Measurements from ENCODE around the gene HCN3. TPM values are rescaled to one million over a fixed set of nuclear protein-coding genes. Genes with fewer than 3 reads are reported as not detected.

HCN3 gene
- total and polyA plus RNA-seq, 2 of the 13 experiments (the other 11 are each of a cell fraction or from before 2014, with no cell fraction given): 2.4 to 10.2 TPM

DNA sequence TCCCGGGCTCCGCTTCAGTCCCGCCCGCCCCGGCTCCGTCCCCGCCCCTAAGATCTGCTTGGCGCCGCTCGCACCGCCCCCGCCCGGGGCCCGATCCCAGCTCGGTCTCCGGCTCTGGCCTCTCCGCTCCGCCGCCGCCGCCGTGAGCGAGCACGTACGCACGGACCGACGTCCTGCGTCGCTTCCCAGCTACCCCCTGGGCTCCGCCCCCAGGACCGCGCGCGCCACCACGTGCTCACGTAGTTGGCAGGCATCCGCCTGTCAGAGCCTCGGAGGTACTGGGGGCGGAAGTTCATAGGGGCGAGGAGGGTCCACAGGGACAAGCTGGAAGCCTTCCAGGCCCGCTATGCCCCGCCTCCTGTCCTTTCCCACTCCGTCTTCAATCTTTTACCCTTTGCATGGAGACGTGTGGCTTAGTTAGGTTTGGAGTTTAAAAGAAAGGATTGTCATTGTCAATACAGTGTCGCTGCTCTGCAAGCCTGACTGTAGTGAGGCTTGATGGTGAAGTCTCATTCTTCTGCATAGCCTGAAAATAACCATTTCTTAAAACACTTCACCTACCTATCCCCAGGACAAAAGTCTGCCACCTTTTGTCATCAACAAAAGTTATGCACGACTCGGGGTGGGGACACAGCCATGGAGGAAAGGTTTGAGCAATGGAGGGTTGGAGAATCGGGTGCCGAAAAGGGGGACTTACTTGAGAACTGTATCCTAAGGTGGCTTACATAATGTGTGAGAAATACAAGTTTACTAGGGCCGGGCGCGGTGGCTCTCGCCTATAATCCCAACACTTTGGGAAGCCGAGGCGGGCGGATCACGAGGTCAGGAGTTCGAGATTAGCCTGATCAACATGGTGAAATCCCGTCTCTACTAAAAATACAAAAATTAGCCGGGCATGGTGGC lies 3.7 kb upstream of the HCN3 start, which contains the start of gene CLK2 (continued):
- TF ChIP-seq, protein P1, sequence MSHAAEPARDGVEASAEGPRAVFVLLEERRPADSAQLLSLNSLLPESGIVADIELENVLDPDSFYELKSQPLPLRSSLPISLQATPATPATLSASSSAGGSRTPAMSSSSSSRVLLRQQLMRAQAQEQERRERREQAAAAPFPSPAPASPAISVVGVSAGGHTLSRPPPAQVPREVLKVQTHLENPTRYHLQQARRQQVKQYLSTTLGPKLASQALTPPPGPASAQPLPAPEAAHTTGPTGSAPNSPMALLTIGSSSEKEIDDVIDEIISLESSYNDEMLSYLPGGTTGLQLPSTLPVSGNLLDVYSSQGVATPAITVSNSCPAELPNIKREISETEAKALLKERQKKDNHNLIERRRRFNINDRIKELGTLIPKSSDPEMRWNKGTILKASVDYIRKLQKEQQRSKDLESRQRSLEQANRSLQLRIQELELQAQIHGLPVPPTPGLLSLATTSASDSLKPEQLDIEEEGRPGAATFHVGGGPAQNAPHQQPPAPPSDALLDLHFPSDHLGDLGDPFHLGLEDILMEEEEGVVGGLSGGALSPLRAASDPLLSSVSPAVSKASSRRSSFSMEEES (CRISPR knock-in tag; IDR thresholded peaks at IDR 0.05): peak; percentile 78; the same call in 1 of the 2 replicates
- TF ChIP-seq PHB2 (IDR thresholded peaks at IDR 0.05; ENCODE audit: partially characterized antibody) (no peak), HCFC1 (IDR thresholded peaks at IDR 0.05; ENCODE audit: low read depth, low read length) (0 out of 2 replicates have a peak, but pooled peaks have one; percentile 36), MYC (CRISPR knock-in tag; IDR thresholded peaks at IDR 0.05; ENCODE audit: borderline replicate concordance) (peak; percentile 98), PLRG1 (conservative IDR thresholded peaks at IDR 0.05) (no peak), FOXC1 (CRISPR knock-in tag; IDR thresholded peaks at IDR 0.05; ENCODE audit: borderline replicate concordance) (0 out of 2 replicates have a peak, but pooled peaks have one; percentile 37), MZF1 (CRISPR knock-in tag; IDR thresholded peaks at IDR 0.05; ENCODE audit: borderline replicate concordance) (no peak), ZNF264 (CRISPR knock-in tag; IDR thresholded peaks at IDR 0.05) (no peak), CHD4 (IDR thresholded peaks at IDR 0.05; ENCODE audit: borderline replicate concordance, low read length) (no peak), FLYWCH1 (CRISPR knock-in tag; IDR thresholded peaks at IDR 0.05) (no peak), AGO2 (optimal IDR thresholded peaks at IDR 0.05; ENCODE audit: low read depth, low read length) (no peak), ZNF501 (CRISPR knock-in tag; IDR thresholded peaks at IDR 0.05) (peak; percentile 75), ZNF614 (CRISPR knock-in tag; IDR thresholded peaks at IDR 0.05; ENCODE audit: borderline replicate concordance) (peak; percentile 62; the same call in 1 of the 2 replicates), ZNF251 (CRISPR knock-in tag; IDR thresholded peaks at IDR 0.05) (no peak), ZFYVE20 (CRISPR knock-in tag; IDR thresholded peaks at IDR 0.05; ENCODE audit: borderline replicate concordance, low read depth) (no peak), SOX5 (CRISPR knock-in tag; IDR thresholded peaks at IDR 0.05; ENCODE audit: borderline replicate concordance) (no peak; the same call in 1 of the 2 replicates), ZNF724P (CRISPR knock-in tag; IDR thresholded peaks at IDR 0.05; ENCODE audit: borderline replicate concordance) (no peak), HMGA1 (CRISPR knock-in tag; conservative IDR thresholded peaks at IDR 0.05) (no peak)
- TF ChIP-seq, protein P2, sequence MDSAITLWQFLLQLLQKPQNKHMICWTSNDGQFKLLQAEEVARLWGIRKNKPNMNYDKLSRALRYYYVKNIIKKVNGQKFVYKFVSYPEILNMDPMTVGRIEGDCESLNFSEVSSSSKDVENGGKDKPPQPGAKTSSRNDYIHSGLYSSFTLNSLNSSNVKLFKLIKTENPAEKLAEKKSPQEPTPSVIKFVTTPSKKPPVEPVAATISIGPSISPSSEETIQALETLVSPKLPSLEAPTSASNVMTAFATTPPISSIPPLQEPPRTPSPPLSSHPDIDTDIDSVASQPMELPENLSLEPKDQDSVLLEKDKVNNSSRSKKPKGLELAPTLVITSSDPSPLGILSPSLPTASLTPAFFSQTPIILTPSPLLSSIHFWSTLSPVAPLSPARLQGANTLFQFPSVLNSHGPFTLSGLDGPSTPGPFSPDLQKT (CRISPR knock-in tag; IDR thresholded peaks at IDR 0.05; ENCODE audit: borderline replicate concordance): no peak
- TF ChIP-seq, protein P3, sequence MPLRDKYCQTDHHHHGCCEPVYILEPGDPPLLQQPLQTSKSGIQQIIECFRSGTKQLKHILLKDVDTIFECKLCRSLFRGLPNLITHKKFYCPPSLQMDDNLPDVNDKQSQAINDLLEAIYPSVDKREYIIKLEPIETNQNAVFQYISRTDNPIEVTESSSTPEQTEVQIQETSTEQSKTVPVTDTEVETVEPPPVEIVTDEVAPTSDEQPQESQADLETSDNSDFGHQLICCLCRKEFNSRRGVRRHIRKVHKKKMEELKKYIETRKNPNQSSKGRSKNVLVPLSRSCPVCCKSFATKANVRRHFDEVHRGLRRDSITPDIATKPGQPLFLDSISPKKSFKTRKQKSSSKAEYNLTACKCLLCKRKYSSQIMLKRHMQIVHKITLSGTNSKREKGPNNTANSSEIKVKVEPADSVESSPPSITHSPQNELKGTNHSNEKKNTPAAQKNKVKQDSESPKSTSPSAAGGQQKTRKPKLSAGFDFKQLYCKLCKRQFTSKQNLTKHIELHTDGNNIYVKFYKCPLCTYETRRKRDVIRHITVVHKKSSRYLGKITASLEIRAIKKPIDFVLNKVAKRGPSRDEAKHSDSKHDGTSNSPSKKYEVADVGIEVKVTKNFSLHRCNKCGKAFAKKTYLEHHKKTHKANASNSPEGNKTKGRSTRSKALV (CRISPR knock-in tag; IDR thresholded peaks at IDR 0.05): no peak
- TF ChIP-seq, protein P4, sequence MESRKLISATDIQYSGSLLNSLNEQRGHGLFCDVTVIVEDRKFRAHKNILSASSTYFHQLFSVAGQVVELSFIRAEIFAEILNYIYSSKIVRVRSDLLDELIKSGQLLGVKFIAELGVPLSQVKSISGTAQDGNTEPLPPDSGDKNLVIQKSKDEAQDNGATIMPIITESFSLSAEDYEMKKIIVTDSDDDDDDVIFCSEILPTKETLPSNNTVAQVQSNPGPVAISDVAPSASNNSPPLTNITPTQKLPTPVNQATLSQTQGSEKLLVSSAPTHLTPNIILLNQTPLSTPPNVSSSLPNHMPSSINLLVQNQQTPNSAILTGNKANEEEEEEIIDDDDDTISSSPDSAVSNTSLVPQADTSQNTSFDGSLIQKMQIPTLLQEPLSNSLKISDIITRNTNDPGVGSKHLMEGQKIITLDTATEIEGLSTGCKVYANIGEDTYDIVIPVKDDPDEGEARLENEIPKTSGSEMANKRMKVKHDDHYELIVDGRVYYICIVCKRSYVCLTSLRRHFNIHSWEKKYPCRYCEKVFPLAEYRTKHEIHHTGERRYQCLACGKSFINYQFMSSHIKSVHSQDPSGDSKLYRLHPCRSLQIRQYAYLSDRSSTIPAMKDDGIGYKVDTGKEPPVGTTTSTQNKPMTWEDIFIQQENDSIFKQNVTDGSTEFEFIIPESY (CRISPR knock-in tag; IDR thresholded peaks at IDR 0.05): no peak
- TF ChIP-seq, protein P5, sequence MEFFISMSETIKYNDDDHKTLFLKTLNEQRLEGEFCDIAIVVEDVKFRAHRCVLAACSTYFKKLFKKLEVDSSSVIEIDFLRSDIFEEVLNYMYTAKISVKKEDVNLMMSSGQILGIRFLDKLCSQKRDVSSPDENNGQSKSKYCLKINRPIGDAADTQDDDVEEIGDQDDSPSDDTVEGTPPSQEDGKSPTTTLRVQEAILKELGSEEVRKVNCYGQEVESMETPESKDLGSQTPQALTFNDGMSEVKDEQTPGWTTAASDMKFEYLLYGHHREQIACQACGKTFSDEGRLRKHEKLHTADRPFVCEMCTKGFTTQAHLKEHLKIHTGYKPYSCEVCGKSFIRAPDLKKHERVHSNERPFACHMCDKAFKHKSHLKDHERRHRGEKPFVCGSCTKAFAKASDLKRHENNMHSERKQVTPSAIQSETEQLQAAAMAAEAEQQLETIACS (CRISPR knock-in tag; IDR thresholded peaks at IDR 0.05): peak; percentile 97
